Testis (tissue), 3 donors: Measurements from ENCODE around the gene SPSB1. TPM values are rescaled to one million over a fixed set of nuclear protein-coding genes. Genes with fewer than 3 reads are reported as not detected.
A peak's percentile ranks its signal among the peaks of the same experiment; 100 is the strongest.

Source experiments
- DNase-seq: peaks from one replicate; pipeline ENCODE4 v3.0.0-alpha.2; 2019
- H3K27ac ChIP-seq, 2 donors: fragments of 200-600 bp; sonication (generic); one replicate each; pipeline ENCODE4 v1.5.1; 2019
- H3K27me3 ChIP-seq: fragments of 200-600 bp; sonication (generic); one replicate; pipeline ENCODE4 v1.5.1; 2019
- H3K36me3 ChIP-seq: fragments of 200-600 bp; sonication (generic); one replicate; pipeline ENCODE4 v1.5.1; 2017; ENCODE audit warnings: low read depth; ENCODE audit errors: missing control alignments
- H3K4me1 ChIP-seq: fragments of 200-600 bp; sonication (generic); one replicate; pipeline ENCODE4 v1.5.1; 2019
- H3K4me3 ChIP-seq, 2 donors: fragments of 200-600 bp; sonication (generic); one replicate each; pipeline ENCODE4 v1.5.1; 2017 to 2019
- H3K9me3 ChIP-seq: fragments of 200-600 bp; sonication (generic); one replicate; pipeline ENCODE4 v1.5.1; 2017
- POLR2A ChIP-seq: fragments of 450-650 bp; IDR thresholded peaks from one replicate; pipeline ENCODE4 v1.6.1; 2017; ENCODE audit warnings: antibody characterized with exemption, mild to moderate bottlenecking, moderate library complexity
- WGBS, 2 donors: methylation state at CpG; one replicate each; pipeline ENCODE4 v1.1.5; 2018; 5-methylcytosine and 5-hydroxymethylcytosine counted together
- intact Hi-C: fragments of 100-400 bp; cut with DNase I; formaldehyde crosslinking; loops from one replicate; pipeline ENCODE4 v1.15.1; 2023; ENCODE audit warnings: low total_unique reads
- polyA plus RNA-seq: library from polyadenylated mRNA; stranded (reverse); fragments of 350-450 nt; fragmentation: Illumina TruSeq; extraction: RNeasy Lipid Tissue Mini Kit (QIAGEN cat#74804); gene quantifications from one replicate; pipeline ENCODE4 v1.2.3, GENCODE V29; 2014; ENCODE audit warnings: low read depth, low replicate concordance; ENCODE audit not compliant: insufficient read depth
- total RNA-seq, 2 donors: library from RNA; depleted of rRNA; stranded (reverse); fragments of >200 nt; gene quantifications; one replicate each; pipeline ENCODE4 v1.2.3, GENCODE V29; 2016
- TF ChIP-seq, protein P1 (sequence below), 3 experiments: fragments of 450-650 bp in 2 of 3; fragments of 200-600 bp in 1 of 3; sonication (generic) in 1 of 3; IDR thresholded peaks; one replicate each; pipeline ENCODE4 v1.5.1; 2016 to 2019; ENCODE audit warnings: antibody characterized with exemption in 3 of 3, mild to moderate bottlenecking in 2 of 3, moderate library complexity in 1 of 3

The SPSB1 gene
- total and polyA plus RNA-seq, 3 donors from 2014 or later: 19.8 to 37.9 (median 30.0) TPM

DNA sequence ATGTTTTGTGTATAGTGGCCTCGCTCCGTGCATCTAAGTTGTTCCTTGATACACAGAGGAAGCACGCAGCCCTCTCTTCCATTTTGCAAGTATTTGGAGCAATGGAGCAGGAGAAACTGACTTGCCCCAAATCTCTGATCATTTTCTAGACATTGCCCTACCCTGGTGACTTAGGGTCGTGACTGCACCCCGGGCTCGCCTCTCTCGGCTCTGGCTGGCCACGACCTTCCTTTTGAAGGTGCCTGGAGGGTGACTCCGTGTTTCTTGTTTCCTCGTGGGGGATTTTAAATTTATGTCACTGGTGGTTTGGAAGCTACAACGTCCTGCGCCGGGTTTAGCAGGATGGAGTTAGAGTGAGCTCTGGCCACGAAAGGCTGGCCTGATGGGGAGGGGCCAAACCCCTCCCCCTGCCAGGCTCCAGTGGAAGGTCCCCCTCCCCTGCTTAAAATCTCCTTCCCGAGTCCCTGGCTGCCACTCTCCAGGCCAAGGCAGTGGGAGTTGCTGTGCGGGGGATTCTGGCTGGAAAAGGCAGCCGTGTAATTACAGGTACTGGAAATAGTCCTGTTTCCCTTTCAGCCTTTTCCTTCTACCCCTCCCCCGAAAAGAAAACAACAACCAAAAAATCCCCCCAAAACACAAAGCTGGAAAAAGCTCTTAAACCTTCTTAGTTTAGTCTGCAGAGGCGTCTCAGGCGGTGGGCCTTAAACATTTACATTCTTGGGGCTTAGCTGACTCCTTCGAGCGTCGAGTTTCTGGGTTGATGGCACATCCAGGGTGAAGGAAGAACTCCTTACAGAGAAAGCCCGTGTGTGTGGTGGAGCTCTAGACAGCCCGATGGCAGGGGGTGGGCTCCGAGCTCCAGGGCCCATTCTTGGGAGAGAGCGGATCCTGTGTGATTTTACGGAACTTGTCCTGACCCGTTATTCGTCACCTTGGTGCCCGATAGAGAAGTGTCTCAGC, 28.1 kb downstream of the SPSB1 start:
- H3K27me3 ChIP-seq: no peaks in the 10 kb centered on the region
- H3K4me1 ChIP-seq: peaks cover 39% of the 10 kb centered on the region
- H3K27ac ChIP-seq: no peak overlapping the region
- H3K36me3 ChIP-seq: no peaks in the 10 kb centered on the region
- DNase-seq: no peak
- TF ChIP-seq, protein P1, sequence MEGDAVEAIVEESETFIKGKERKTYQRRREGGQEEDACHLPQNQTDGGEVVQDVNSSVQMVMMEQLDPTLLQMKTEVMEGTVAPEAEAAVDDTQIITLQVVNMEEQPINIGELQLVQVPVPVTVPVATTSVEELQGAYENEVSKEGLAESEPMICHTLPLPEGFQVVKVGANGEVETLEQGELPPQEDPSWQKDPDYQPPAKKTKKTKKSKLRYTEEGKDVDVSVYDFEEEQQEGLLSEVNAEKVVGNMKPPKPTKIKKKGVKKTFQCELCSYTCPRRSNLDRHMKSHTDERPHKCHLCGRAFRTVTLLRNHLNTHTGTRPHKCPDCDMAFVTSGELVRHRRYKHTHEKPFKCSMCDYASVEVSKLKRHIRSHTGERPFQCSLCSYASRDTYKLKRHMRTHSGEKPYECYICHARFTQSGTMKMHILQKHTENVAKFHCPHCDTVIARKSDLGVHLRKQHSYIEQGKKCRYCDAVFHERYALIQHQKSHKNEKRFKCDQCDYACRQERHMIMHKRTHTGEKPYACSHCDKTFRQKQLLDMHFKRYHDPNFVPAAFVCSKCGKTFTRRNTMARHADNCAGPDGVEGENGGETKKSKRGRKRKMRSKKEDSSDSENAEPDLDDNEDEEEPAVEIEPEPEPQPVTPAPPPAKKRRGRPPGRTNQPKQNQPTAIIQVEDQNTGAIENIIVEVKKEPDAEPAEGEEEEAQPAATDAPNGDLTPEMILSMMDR (IDR thresholded peaks at IDR 0.05): no peak
- no peak for TF ChIP-seq POLR2A
- no peak overlapping the region for H3K4me3 ChIP-seq
- intact Hi-C loops: no loop called here
- no peaks in the 10 kb centered on the region for H3K9me3 ChIP-seq
- 64 to 70% methylated on average over 31 of the region's 31 CpGs for WGBS, 2 donors

DNA sequence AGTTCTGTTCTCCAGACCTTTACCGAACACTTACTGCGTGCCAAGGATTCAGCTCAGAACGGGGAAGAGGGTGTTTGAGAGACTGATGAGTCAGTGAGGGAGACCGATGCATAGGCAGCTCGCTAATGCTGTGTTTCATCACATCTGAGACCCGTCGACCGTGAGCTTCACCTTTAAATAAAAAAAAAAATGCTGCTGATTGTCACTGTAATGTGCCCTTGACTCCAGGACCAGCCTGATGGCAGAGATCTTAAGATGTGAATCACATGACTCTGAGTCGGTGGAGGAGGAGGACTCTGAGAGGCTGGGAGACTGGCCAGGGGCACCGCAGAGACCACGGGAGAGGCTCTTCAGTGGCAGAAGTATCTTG, 28.8 kb downstream of the SPSB1 start:
- intact Hi-C loops: no loop called here
- no peak overlapping the region for H3K4me3 ChIP-seq
- H3K36me3 ChIP-seq: no peaks in the 10 kb centered on the region
- DNase-seq: peak; percentile 57
- no peaks in the 10 kb centered on the region for H3K27me3 ChIP-seq
- WGBS, 2 donors: 62 to 82% methylated on average over 11 of the region's 11 CpGs
- TF ChIP-seq POLR2A: no peak
- TF ChIP-seq, protein P1 (IDR thresholded peaks at IDR 0.05): no peak
- H3K27ac ChIP-seq: no peak overlapping the region
- H3K9me3 ChIP-seq: no peaks in the 10 kb centered on the region
- H3K4me1 ChIP-seq: peaks cover 43% of the 10 kb centered on the region

DNA sequence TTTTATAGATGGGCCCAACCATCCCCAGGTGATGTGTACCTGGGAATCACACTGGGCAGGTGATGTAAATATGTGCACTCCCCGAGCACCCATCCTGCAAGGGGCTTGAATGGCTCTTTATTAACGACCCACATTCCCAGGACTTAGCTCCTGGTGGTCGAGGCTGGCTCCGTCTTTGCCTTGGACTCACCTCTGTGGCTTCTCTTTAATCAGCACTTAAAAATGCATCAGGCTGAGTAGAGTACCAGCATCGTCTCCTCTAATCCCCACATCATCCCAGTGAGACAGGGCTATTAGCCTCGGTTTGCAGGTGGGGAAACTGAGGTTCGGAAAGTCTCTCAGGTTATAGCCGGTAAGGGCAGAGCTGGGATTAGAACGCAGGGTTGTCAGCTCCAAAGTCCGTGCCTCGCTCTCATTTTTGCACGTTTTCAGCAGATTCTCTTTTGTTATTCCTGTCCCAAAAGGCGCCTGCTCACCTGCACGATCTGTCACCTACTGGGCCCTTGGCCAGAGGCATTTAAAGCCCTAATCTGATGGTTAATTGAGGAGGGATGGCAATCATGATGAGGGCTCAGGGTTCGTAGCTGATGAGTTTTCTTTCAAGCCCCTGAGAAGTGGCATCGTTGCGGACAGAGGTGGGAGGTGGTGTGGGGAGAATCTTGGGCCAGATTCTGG, 29.4 kb downstream of the SPSB1 start:
- peaks cover 44% of the 10 kb centered on the region for H3K4me1 ChIP-seq
- no peaks in the 10 kb centered on the region for H3K36me3 ChIP-seq
- DNase-seq: no peak
- intact Hi-C loops: no loop called here
- no peaks in the 10 kb centered on the region for H3K27me3 ChIP-seq
- no peak overlapping the region for H3K4me3 ChIP-seq
- TF ChIP-seq, protein P1 (IDR thresholded peaks at IDR 0.05): no peak
- no peak for TF ChIP-seq POLR2A
- no peak overlapping the region for H3K27ac ChIP-seq
- no peaks in the 10 kb centered on the region for H3K9me3 ChIP-seq
- 85 to 88% methylated on average over 17 of the region's 17 CpGs for WGBS, 2 donors

DNA sequence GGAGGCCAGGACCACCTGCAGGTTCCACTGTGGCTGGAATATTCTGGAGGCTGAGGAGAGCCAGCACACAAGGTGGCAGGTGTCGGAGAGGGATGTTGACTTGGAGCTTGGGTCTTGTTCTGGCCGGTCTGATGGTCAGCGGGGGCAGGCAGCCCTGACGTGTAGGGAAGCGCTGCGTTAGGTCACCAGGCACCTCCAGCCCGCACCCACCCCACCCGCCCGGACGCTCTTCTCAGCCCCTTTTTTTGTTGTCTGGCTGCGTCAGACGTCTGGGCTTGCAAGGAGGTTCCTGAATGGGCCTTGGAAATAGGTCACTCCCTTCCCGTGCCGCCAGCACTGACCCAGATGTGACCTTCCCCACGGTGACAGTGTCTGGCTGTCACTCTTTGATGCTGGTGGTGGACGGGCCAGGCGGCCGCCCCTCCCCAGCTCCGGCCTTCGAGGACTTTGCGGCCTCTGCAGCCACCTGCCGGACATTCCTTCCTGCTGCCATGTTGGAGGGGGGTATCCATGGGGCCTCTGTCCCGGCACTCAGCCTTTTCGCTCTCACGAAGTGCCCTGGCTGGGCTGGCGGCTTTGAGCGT, 30.1 kb downstream of the SPSB1 start:
- intact Hi-C loops: no loop called here
- Histone ChIP-seq H3K4me1 (peaks cover 41% of the 10 kb centered on the region), H3K36me3 (no peaks in the 10 kb centered on the region), H3K9me3 (no peaks in the 10 kb centered on the region), H3K4me3 (no peak overlapping the region), H3K27me3 (no peaks in the 10 kb centered on the region), H3K27ac (no peak overlapping the region)
- peak; percentile 71 for DNase-seq
- no peak for TF ChIP-seq POLR2A
- TF ChIP-seq, protein P1 (IDR thresholded peaks at IDR 0.05): no peak
- 51 to 73% methylated on average over 3 to 25 of the region's 27 CpGs for WGBS, 2 donors
